GM23338 (cell line): ENCODE results near the gene SLU7. TPM values are rescaled to one million over a fixed set of nuclear protein-coding genes. Genes with fewer than 3 reads are reported as not detected.
A peak's percentile ranks its signal among the peaks of the same experiment; 100 is the strongest.

Experiments used
- ATAC-seq: fragments of 200-7000 bp; cut with Tn5 transposase; 3 replicates; pipeline ENCODE4 v1.9.1; 2020
- DNase-seq: peaks from one replicate; pipeline ENCODE4 v3.0.0-alpha.2; 2015; ENCODE audit warnings: low spot score
- H2AFZ ChIP-seq: fragments of 200-600 bp; sonication (generic); 2 replicates; pipeline ENCODE4 v1.8.0; 2016; ENCODE audit warnings: antibody characterized with exemption, mild to moderate bottlenecking, moderate library complexity
- H3F3A ChIP-seq: fragments of 200-600 bp; sonication (generic); replicated peaks from 2 replicates; pipeline ENCODE4 v1.8.0; 2017; ENCODE audit warnings: antibody characterized with exemption, mixed run types, low read depth
- H3K27ac ChIP-seq: fragments of 200-600 bp; sonication (generic); 2 replicates; pipeline ENCODE4 v1.6.1; 2016; ENCODE audit warnings: low read depth
- H3K27me3 ChIP-seq: fragments of 200-600 bp; sonication (generic); 2 replicates; pipeline ENCODE4 v1.8.0; 2016; ENCODE audit warnings: mild to moderate bottlenecking, mixed run types, moderate library complexity; ENCODE audit not compliant: insufficient read depth
- H3K36me3 ChIP-seq: fragments of 200-600 bp; sonication (generic); 2 replicates; pipeline ENCODE4 v1.8.0; 2016; ENCODE audit warnings: mild to moderate bottlenecking; ENCODE audit not compliant: insufficient read depth
- H3K4me1 ChIP-seq: fragments of 200-600 bp; sonication (generic); 2 replicates; pipeline ENCODE4 v1.8.0; 2016; ENCODE audit warnings: mild to moderate bottlenecking, moderate library complexity; ENCODE audit not compliant: insufficient read depth
- H3K4me2 ChIP-seq: fragments of 200-600 bp; sonication (generic); 2 replicates; pipeline ENCODE4 v1.7.1; 2017; ENCODE audit warnings: mixed run types
- H3K4me3 ChIP-seq: fragments of 200-600 bp; sonication (generic); 2 replicates; pipeline ENCODE4 v1.6.1; 2016; ENCODE audit warnings: mixed run types
- H3K79me2 ChIP-seq: fragments of 200-600 bp; sonication (generic); replicated peaks from 2 replicates; pipeline ENCODE4 v1.8.0; 2017; ENCODE audit warnings: mild to moderate bottlenecking; ENCODE audit not compliant: insufficient read depth
- H3K9me2 ChIP-seq: fragments of 200-600 bp; sonication (generic); 2 replicates; pipeline ENCODE4 v1.8.0; 2017; ENCODE audit not compliant: insufficient read depth
- H4K20me1 ChIP-seq: fragments of 200-600 bp; sonication (generic); replicated peaks from 2 replicates; pipeline ENCODE4 v1.8.0; 2017; ENCODE audit warnings: mild to moderate bottlenecking; ENCODE audit not compliant: insufficient read depth
- H3K27ac Mint-ChIP-seq: 2 replicates; pipeline ENCODE4 v1.8.0; 2020; ENCODE audit warnings: inconsistent platforms, mild to moderate bottlenecking, moderate library complexity, mixed read lengths
- H3K27me3 Mint-ChIP-seq: 3 replicates; pipeline ENCODE4 v1.8.0; 2022; ENCODE audit warnings: low read depth, mild to moderate bottlenecking, moderate library complexity, mixed read lengths, inconsistent platforms; ENCODE audit not compliant: insufficient read depth, poor library complexity
- H3K36me3 Mint-ChIP-seq: 3 replicates; pipeline ENCODE4 v1.8.0; 2021; ENCODE audit warnings: low read depth, mild to moderate bottlenecking, inconsistent platforms, moderate library complexity, mixed read lengths
- H3K4me1 Mint-ChIP-seq: 3 replicates; pipeline ENCODE4 v1.8.0; 2020; ENCODE audit warnings: mild to moderate bottlenecking, inconsistent platforms, mixed read lengths
- H3K4me3 Mint-ChIP-seq: 3 replicates; pipeline ENCODE4 v1.8.0; 2021; ENCODE audit warnings: moderate library complexity, mild to moderate bottlenecking, inconsistent platforms, mixed read lengths
- H3K9me3 Mint-ChIP-seq: 3 replicates; pipeline ENCODE4 v1.8.0; 2020; ENCODE audit warnings: moderate library complexity, mild to moderate bottlenecking, inconsistent platforms, mixed read lengths
- EZH2 ChIP-seq: fragments of 200-600 bp; sonication (generic); IDR thresholded peaks from one replicate; pipeline ENCODE4 v1.8.0; 2017; ENCODE audit warnings: antibody characterized with exemption, mild to moderate bottlenecking, low read depth; ENCODE audit not compliant: unreplicated experiment
- EZH2phosphoT487 ChIP-seq: fragments of 200-600 bp; sonication (generic); IDR thresholded peaks from one replicate; pipeline ENCODE4 v1.8.1; 2018; ENCODE audit warnings: antibody characterized with exemption; ENCODE audit not compliant: unreplicated experiment
- POLR2AphosphoS5 ChIP-seq: IDR thresholded peaks from 2 replicates; pipeline ENCODE4 v1.6.1; 2016; ENCODE audit warnings: antibody characterized with exemption, low read depth
- STAT1 ChIP-seq: IDR thresholded peaks from one replicate; pipeline ENCODE4 v1.6.1; 2016; ENCODE audit warnings: antibody characterized with exemption; ENCODE audit not compliant: unreplicated experiment
- ZNF114 ChIP-seq: fragments of 250-450 bp; sonication (Bioruptor Pico); IDR thresholded peaks from 2 replicates; pipeline ENCODE4 v1.5.0; 2020; ENCODE audit warnings: mild to moderate bottlenecking, moderate library complexity
- polyA plus RNA-seq: library from polyadenylated mRNA; unstranded; fragments of >200 nt; fragmentation: Nextera tagmentation; extraction: Ambion mirVana; gene quantifications from 2 replicates; pipeline ENCODE4 v1.2.1, GENCODE V29; 2016
- total RNA-seq: library from RNA; depleted of rRNA; stranded (reverse); fragments of >200 nt; shearing (Covaris generic); gene quantifications from 2 replicates; pipeline ENCODE4 v1.2.3, GENCODE V29; 2014
- TF ChIP-seq, protein P1 (sequence below): fragments of 250-450 bp; sonication (Bioruptor Pico); IDR thresholded peaks from 2 replicates; pipeline ENCODE4 v1.5.0; 2020; ENCODE audit warnings: mild to moderate bottlenecking, moderate library complexity
- TF ChIP-seq, protein P2 (sequence below): IDR thresholded peaks from 2 replicates; pipeline ENCODE4 v1.6.1; 2016; ENCODE audit warnings: antibody characterized with exemption

Gene SLU7
- total and polyA plus RNA-seq, 2 experiments from 2014 or later = 27.0 to 47.5 TPM

DNA sequence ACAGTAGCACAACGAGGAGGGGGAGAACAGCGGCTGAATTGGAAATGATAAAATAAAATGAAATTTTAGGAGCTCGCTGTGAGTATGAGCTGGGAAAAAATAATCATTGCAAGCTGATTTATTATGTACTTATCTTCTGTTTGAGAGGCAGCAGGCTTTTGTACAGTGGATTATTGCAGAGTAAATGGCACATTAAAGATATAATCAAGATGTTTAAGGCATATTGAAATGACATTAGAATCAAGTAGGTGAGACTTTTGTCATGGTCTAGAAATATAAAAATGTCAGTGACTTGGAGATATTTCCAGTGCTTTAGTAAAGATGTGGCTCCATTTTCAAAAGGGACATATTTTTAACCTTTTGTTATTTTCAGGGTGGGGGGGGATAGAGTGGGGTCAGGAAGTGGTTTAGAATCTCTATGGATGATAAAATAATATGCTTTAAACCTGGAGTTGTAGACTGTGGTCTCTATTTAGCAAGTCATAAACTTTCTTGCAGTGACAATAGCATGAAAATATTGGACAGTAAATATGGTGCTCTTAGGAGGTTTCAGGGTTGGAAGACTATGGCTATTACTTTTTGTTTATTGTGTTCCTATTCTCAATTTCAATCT lies 49.6 kb upstream of the SLU7 start (continued):
- TF ChIP-seq, protein P1, sequence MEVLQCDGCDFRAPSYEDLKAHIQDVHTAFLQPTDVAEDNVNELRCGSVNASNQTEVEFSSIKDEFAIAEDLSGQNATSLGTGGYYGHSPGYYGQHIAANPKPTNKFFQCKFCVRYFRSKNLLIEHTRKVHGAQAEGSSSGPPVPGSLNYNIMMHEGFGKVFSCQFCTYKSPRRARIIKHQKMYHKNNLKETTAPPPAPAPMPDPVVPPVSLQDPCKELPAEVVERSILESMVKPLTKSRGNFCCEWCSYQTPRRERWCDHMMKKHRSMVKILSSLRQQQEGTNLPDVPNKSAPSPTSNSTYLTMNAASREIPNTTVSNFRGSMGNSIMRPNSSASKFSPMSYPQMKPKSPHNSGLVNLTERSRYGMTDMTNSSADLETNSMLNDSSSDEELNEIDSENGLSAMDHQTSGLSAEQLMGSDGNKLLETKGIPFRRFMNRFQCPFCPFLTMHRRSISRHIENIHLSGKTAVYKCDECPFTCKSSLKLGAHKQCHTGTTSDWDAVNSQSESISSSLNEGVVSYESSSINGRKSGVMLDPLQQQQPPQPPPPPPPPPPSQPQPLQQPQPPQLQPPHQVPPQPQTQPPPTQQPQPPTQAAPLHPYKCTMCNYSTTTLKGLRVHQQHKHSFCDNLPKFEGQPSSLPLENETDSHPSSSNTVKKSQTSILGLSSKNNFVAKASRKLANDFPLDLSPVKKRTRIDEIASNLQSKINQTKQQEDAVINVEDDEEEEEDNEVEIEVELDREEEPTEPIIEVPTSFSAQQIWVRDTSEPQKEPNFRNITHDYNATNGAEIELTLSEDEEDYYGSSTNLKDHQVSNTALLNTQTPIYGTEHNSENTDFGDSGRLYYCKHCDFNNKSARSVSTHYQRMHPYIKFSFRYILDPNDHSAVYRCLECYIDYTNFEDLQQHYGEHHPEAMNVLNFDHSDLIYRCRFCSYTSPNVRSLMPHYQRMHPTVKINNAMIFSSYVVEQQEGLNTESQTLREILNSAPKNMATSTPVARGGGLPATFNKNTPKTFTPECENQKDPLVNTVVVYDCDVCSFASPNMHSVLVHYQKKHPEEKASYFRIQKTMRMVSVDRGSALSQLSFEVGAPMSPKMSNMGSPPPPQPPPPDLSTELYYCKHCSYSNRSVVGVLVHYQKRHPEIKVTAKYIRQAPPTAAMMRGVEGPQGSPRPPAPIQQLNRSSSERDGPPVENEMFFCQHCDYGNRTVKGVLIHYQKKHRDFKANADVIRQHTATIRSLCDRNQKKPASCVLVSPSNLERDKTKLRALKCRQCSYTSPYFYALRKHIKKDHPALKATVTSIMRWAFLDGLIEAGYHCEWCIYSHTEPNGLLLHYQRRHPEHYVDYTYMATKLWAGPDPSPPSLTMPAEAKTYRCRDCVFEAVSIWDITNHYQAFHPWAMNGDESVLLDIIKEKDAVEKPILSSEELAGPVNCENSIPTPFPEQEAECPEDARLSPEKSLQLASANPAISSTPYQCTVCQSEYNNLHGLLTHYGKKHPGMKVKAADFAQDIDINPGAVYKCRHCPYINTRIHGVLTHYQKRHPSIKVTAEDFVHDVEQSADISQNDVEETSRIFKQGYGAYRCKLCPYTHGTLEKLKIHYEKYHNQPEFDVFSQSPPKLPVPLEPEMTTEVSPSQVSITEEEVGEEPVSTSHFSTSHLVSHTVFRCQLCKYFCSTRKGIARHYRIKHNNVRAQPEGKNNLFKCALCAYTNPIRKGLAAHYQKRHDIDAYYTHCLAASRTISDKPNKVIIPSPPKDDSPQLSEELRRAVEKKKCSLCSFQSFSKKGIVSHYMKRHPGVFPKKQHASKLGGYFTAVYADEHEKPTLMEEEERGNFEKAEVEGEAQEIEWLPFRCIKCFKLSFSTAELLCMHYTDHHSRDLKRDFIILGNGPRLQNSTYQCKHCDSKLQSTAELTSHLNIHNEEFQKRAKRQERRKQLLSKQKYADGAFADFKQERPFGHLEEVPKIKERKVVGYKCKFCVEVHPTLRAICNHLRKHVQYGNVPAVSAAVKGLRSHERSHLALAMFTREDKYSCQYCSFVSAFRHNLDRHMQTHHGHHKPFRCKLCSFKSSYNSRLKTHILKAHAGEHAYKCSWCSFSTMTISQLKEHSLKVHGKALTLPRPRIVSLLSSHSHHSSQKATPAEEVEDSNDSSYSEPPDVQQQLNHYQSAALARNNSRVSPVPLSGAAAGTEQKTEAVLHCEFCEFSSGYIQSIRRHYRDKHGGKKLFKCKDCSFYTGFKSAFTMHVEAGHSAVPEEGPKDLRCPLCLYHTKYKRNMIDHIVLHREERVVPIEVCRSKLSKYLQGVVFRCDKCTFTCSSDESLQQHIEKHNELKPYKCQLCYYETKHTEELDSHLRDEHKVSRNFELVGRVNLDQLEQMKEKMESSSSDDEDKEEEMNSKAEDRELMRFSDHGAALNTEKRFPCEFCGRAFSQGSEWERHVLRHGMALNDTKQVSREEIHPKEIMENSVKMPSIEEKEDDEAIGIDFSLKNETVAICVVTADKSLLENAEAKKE (CRISPR knock-in tag) = no peak
- no peak for TF ChIP-seq EZH2
- no peak for TF ChIP-seq ZNF114
- TF ChIP-seq EZH2phosphoT487 = no peak
- no peak for TF ChIP-seq STAT1

DNA sequence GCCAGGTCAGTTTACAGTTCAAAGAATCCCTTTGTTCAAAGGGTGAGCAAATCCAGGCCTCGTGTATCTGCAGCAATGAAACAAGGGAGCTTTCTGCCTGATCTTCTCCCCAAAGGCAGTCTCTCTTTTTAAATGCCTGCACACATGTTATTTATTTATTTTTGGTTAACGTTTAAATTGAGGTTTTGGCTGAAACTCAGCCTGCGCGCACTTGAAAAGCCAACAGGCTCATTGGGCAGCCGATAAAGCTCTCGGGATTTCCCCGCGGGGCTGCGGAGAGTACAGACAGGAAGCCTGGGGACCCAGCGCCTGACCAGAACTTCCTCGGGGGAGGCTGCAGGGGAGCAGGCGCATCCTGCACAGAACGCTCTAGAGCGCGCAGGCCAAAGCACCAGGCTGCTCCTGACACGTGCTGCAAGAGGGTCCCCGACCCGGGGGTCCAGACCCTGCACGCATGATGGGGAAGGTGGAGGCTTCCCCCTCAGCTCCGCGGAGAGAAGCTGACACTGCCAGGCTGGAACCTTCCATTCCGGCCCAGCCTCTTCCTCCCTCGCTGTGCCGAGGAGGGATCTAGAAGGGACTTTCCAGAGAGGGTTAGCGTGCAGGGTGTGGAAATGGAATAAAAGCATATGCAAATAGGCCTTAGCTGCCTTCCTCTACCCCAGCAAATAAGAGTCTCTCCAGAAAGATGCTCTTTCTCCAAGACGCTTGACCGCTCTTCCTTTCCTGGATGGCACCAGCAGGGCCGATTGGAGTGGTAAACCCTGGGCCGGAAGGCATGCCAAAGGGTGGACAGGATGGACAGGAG lies 48.9 kb upstream of the SLU7 start:
- H3F3A ChIP-seq = no peaks in the 10 kb centered on the region
- 0 out of 2 replicates have a peak, but pooled peaks cover 1% of the 10 kb centered on the region for H3K9me2 ChIP-seq
- H3K79me2 ChIP-seq = no peaks in the 10 kb centered on the region
- Mint-ChIP-seq H3K4me1 (peaks cover 16% of the 10 kb centered on the region; the same call in 2 of the 3 replicates), H3K36me3 (no peaks in the 10 kb centered on the region), H3K27ac (no peak overlapping the region), H3K9me3 (no peaks in the 10 kb centered on the region), H3K4me3 (no peak overlapping the region), H3K27me3 (no peaks in the 10 kb centered on the region)
- H3K36me3 ChIP-seq = no peaks in the 10 kb centered on the region
- peaks cover 16% of the 10 kb centered on the region for H3K4me1 ChIP-seq
- H3K27ac ChIP-seq = no peak overlapping the region
- H3K4me3 ChIP-seq = 0 out of 2 replicates have a peak overlapping the region, but pooled peaks have one; percentile 16
- peak overlapping the region; percentile 66; the same call in 1 of the 2 replicates for H3K4me2 ChIP-seq
- H4K20me1 ChIP-seq = no peaks in the 10 kb centered on the region
- DNase-seq = peak; percentile 71
- no peaks in the 10 kb centered on the region for H3K27me3 ChIP-seq
- ATAC-seq = peak; percentile 95
- peak overlapping the region; percentile 94 for H2AFZ ChIP-seq
- TF ChIP-seq POLR2AphosphoS5 = no peak
- TF ChIP-seq, protein P2, sequence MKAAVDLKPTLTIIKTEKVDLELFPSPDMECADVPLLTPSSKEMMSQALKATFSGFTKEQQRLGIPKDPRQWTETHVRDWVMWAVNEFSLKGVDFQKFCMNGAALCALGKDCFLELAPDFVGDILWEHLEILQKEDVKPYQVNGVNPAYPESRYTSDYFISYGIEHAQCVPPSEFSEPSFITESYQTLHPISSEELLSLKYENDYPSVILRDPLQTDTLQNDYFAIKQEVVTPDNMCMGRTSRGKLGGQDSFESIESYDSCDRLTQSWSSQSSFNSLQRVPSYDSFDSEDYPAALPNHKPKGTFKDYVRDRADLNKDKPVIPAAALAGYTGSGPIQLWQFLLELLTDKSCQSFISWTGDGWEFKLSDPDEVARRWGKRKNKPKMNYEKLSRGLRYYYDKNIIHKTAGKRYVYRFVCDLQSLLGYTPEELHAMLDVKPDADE = no peak
- no peak for TF ChIP-seq STAT1
- no peak for TF ChIP-seq ZNF114
